Stimulated activated CD4-positive, alpha-beta T cell treated with anti-CD3 and anti-CD28 coated beads, TNF-alpha, amount 100 ng/mL, for 4 hours (primary cell): ENCODE results near the gene BRD7.

Experiments used
- DNase-seq, 3 experiments: peaks; one replicate each; pipeline ENCODE4 v3.0.0-alpha.2; 2020; ENCODE audit warnings: low read depth in 3 of 3

BRD7 gene

DNA sequence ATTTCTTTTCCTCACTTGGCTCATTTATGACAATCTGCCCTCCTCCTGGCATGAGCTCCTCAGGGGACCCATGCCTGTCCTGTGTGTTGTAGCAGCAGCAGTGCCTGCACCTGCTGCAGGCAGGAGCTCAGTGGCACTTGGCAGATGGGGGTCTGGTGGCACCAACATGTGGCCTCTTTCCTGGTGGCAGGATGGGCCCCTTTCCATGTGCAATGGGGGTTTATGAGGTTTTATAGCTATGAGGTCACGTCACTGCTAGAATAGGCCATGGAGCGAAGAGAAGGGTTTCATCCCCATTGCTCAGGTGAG is 95.5 kb downstream of the BRD7 start:
- DNase-seq, result no peak

DNA sequence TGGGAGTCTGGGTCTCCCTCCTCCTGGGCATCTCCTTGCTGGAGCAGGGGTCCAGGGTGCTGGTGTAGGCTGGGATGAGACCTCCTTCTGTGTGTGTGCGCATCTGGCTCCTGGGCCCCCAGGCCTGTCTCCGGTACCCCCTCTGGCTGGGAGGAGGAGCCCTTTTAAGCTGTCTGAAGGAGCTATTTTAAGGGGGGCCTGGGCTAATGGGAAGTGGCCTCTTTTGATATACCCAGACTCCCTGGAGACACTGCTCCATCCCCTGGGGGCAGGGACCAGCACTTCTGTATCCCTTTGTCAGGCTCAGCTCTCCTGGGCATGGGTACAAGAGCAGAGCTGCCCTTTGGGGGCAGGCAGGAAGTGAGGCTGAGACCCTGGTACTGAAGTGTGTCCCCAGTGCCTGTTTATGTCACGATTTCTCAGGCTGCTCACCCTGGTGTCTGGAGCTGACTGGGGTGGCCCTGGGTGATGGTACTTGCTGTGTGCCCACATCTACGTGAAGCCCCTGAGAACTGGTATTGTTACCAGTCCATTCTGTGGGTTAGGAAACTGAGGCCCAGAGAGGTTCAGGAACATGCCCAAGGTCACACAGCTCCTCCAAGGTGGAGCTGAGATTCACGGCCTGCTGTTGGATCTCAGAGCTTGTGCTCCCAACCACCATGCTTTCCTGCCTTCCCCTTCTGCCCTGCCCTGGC is 96.0 kb downstream of the BRD7 start:
- no peak for DNase-seq

DNA sequence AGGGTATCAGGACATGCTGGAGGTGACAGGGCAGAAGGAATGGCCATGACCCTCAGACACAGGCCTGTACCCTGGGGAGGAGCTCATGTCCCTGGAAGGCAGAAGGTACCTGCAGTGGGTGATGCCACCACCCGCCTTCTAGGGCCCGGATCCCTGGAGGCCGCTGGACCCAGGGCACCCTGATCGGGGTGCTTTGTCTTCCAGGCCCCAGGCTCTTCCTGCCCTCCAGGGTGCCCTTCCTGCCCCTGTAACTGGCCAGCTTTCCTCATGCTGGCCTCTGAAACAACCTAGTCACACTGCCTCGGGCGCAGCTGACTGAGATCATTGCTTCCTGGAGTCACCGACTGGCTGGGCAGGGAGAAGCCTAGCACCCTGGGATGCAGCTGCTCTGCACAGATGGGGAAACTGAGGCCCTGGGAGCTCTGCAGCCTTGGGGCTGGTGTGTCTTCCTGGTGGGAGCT is 96.6 kb downstream of the BRD7 start:
- no peak for DNase-seq

DNA sequence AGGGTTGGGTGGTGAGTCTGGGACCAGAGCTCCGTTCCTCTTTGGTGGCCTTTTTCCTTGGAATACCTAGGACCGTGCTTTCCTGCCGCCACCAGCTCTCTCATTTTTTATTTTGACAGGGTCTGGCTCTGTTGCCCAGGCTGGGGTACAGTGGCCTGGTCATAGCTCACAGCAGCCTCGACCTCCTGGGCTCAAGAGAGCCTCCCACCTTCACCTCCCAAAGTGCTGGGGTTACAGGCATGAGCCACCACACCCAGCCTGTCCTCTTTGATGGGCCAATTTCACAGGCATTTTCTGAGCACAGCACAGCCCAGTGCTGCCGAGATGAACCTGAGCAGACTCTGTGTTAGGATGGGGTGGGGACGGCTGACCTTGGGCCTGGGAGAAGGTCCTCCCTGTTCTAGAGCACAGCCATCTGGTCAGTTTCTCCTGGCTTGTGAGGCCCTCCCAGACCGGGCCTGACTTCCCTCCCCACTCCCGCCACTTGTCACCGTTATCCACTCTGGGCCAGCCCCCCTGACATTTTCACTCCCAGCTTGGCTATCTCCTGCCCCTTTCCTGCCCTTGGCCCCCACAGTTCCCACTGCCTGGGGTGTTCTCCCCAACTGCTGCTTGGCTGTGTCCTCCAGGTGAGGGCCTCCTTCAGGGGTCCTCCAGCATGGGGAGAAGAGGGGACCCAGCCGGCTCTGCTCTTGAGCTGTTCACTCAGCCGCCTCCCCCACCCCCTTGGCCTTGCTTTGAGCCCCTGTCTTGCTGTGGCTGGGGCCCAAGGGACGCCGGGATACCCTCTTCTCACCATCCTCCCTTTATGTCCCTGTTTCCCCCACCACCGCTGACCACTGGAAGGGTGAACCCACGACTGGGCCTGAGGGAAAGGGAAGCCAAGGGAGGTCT is 97.4 kb downstream of the BRD7 start:
- DNase-seq, result no peak

DNA sequence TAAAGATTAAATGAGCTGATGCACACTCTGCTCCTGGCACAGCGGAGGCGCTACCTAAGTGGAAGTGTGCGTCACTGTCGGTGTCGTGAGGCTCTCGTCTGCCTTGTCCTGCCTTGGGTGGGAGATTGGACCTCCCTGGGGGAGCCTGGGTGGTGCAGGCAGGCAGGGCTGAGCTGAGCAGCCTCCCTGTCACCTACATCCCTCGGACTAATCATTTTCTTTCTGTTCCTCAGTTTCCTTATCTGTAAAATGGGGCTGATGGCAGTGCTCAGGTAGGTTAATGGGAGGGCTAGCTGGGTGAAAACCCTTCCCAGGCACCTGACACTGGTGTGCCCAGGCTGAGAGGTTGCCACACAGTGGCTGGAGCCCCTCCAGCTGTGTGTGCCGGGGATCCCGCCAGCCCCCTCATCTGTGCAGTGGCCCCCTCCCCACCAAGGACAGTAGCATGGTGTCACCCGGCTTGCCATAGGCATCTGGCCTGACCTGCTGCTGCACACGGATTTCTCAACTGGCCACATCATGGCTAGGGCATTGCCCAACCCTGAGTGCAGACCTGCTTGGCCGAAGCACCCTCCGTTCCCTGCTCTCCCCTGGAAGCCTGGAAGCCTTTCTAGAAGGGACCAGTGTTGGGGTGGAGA is 98.2 kb downstream of the BRD7 start:
- no peak for DNase-seq

DNA sequence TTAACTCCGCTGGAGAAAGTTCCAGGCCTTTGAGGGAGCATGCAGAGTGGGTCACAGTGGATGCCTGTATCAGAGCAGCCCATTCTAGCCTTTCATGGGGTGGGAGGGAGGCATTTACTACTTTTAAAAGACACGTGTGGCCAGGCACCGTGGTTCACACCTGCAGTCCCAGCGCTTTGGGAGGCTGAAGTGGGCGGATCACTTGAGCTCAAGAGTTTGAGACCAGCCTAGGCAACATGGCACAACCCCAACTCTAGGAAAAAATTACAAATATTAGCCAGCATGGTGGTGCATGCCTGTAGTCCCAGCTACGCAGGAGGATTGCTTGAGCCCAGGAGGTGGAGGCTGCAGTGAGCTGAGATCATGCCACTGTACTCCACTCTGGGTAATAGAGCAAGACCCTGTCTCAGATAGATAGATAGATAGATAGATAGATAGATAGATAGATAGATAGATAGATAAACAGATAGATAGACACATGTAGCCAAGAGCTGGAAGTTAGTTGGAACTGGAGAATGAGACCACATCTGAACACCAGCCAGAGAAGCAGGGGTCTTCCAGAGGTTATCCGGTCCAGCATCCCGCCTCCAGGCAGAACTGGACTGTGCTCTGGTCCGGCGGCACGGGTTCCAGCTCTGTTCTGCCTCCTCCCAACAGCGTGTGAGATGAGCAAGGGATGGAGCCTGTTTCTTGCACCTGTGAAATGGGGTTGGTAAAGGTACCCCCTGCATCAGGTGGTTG is 98.8 kb downstream of the BRD7 start:
- DNase-seq, result no peak

DNA sequence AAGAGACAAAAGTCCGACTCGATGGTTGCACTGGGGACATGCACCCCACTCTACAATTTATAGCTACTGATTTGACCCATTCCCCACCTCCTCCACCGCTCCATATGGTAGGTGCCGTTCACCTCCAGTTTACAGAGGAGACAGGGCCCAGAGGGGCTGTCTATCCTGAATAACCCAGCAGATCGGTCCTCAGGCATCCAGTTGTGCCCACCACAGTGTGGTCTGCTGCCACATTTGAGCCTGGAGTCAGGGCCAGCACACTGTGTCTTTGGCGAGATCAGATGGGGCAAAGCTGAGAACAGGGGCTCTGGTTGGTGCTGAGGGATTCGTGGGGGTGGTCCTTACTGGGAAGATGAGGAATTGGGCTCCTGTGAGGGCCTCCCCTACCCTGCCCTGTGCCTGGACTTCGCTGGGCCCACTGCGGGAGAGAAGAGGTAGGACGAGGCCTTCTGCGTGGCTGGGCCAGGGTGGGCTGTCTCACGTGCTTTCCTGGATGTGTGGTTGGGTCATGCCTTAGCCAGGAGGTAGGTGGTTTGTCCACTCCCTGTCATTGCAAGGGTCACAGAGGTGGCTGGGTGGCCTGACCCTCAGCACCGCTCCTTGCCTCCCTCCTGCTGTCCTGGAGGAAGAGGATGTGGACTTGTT is 99.6 kb downstream of the BRD7 start:
- DNase-seq, result no peak

DNA sequence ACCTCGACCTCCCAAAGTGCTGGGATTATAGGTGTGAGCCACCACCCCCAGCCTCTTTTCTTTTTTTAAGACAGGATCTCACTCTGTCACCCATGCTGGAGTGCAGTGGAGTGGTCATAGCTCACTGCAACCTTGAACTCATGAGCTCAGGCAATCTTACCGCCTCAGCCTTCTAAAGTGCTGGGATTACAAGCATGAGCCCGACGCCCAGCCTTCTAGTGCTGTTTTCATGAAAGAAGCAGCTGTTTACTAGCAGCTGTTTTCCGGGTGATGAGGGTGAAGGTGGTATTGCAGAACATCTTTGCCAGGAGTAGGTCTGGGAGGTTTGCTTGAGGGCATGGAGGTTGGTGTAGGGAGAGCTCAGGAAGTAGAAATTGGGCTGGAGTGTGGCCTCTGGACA is 100.4 kb downstream of the BRD7 start:
- DNase-seq, result no peak

DNA sequence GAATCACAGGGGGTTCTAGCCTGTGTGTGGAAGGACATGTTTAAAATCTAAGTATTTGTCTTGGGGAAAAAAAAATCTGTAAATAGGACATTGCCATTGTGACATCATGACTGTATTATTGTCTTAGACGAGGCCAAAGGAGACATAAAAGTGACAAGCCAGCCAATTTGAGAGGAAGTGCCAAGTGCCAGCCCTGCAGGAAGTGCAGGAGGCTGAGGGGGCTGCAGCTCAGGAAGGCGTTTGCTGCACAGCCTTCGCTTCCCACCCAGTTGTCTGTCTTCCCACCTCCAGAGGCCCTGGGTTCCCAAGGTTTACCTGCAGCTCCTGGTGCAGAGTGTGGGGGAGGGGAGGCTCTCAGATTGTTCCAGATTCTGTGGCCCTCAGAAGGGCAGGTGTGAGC is 101.1 kb downstream of the BRD7 start:
- no peak for DNase-seq

DNA sequence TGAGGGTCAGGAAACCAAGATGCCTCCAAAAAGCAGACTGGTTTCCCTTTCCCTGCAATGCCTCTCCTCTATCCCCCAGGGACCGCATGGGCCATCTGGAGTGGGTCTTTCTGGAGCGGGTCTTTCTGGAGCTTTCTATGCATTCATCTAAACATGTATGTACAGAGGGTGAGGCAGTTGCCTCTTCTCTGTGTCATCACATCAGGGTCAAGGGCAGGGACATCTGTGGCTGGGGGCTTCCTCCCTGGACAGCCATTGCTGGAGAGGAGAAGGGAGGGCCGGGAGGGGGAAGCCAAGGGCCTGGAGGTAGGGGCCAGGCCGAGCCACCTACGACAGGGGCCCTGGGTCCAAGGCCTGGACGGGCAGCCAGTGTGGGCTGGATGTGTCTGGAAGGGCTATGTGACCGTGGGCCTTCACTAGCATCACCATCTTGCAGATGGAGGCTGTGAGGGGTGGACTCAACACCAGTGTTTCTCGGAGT is 101.6 kb downstream of the BRD7 start:
- no peak for DNase-seq

DNA sequence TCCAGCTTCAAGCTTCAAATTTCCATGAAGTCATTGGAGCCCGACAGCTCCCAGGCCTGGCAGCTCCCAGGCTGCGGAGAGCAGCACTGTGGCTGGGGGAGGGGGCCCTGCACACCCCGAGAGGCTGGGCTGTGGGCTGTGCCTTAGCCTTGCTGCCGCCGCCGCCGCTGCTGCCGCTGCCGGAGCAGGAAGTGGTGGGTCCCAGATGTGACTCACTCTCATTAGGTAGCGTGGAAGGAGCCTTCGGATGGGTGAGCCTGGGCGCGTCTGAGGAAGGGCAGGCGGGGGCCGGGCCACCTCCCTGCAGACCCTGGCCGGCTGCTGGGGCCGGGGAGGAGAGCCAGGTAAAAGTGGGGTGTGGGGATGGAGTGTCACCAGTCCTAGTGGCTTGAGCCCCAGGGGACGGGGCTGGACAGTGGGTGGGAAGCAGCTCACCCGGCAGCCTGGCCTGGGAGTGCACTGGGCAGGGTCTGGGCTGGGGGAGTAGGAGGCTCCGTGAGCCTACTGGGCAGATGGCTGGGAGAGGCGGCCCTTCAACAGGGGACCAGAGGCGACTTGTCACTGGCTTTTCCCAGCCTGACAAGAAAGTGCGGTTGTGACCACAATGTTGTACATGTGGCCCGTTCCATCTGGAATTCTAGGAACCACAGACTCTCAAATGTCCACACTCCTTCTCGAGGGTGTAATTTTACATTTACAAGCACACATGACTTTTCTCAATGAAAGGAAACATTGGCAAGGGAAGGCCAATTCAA is 102.3 kb downstream of the BRD7 start, which contains the start of gene ADCY7:
TSS of gene ADCY7 (plus strand) at position 215 of the 755 bp plus-strand sequence. CDS start 21,629 bp downstream, outside the sequence.
- DNase-seq, result peak; percentile 67 to 77 (median 74)
